Measurements from ENCODE around the gene RAB11FIP2.

GRCh38 chr10:118036281-118036875, 10.4 kb downstream of the RAB11FIP2 start:
- no peak for TF ChIP-seq EP300 (IDR thresholded peaks at IDR 0.05; ENCODE audit: borderline replicate concordance in 1 of 2, low read depth in 2 of 2, low read length in 2 of 2)
- no peak for TF ChIP-seq TBP (IDR thresholded peaks at IDR 0.05; ENCODE audit: low read depth, low read length)
- no peak for TF ChIP-seq RAD21 (IDR thresholded peaks at IDR 0.05 in 1 of 2, conservative IDR thresholded peaks at IDR 0.05 in 1 of 2; ENCODE audit: low read depth in 2 of 2, low read length in 2 of 2)
- TF ChIP-seq, protein P1, sequence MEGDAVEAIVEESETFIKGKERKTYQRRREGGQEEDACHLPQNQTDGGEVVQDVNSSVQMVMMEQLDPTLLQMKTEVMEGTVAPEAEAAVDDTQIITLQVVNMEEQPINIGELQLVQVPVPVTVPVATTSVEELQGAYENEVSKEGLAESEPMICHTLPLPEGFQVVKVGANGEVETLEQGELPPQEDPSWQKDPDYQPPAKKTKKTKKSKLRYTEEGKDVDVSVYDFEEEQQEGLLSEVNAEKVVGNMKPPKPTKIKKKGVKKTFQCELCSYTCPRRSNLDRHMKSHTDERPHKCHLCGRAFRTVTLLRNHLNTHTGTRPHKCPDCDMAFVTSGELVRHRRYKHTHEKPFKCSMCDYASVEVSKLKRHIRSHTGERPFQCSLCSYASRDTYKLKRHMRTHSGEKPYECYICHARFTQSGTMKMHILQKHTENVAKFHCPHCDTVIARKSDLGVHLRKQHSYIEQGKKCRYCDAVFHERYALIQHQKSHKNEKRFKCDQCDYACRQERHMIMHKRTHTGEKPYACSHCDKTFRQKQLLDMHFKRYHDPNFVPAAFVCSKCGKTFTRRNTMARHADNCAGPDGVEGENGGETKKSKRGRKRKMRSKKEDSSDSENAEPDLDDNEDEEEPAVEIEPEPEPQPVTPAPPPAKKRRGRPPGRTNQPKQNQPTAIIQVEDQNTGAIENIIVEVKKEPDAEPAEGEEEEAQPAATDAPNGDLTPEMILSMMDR (IDR thresholded peaks at IDR 0.05; ENCODE audit: control extremely low read depth in 1 of 3, insufficient read depth in 1 of 3, low read depth in 1 of 3, low read length in 3 of 3), result no peak
- TF ChIP-seq, protein P2, sequence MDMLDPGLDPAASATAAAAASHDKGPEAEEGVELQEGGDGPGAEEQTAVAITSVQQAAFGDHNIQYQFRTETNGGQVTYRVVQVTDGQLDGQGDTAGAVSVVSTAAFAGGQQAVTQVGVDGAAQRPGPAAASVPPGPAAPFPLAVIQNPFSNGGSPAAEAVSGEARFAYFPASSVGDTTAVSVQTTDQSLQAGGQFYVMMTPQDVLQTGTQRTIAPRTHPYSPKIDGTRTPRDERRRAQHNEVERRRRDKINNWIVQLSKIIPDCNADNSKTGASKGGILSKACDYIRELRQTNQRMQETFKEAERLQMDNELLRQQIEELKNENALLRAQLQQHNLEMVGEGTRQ (IDR thresholded peaks at IDR 0.05; ENCODE audit: low read length), result no peak
- TF ChIP-seq SP4 (IDR thresholded peaks at IDR 0.05; ENCODE audit: low read length), result no peak
- no peak for TF ChIP-seq RFX5 (IDR thresholded peaks at IDR 0.05; ENCODE audit: borderline replicate concordance, low read depth, low read length)
- TF ChIP-seq CHD1 (IDR thresholded peaks at IDR 0.05; ENCODE audit: low read depth, low read length), result no peak
- TF ChIP-seq MAX (IDR thresholded peaks at IDR 0.05), result no peak
- no peak for TF ChIP-seq KDM1A (IDR thresholded peaks at IDR 0.05; ENCODE audit: borderline replicate concordance, low read length)
- no peak for TF ChIP-seq SIN3A (conservative IDR thresholded peaks at IDR 0.05 in 1 of 2, IDR thresholded peaks at IDR 0.05 in 1 of 2; ENCODE audit: low read depth in 1 of 2, low read length in 2 of 2)
- no peak for TF ChIP-seq JUND (IDR thresholded peaks at IDR 0.05; ENCODE audit: low read length)
- no peak for TF ChIP-seq RNF2 (IDR thresholded peaks at IDR 0.05; ENCODE audit: borderline replicate concordance, low read depth, low read length, missing control alignments, poor library complexity, severe bottlenecking)
- TF ChIP-seq PHF8 (conservative IDR thresholded peaks at IDR 0.05; ENCODE audit: low read depth, low read length), result no peak
